ENCODE results near the gene NFYC. TPM values are rescaled to one million over a fixed set of nuclear protein-coding genes. Genes with fewer than 3 reads are reported as not detected.

NFYC gene
- total and polyA plus RNA-seq, 11 donors, result 45.2 to 82.8 (median 66.1) TPM

GRCh38 chr1:40673452-40673851, 18.1 kb upstream of the NFYC start:
- WGBS, 4 donors, result 79 to 87% (median 84%) methylated on average over 4 of the region's 4 CpGs
- intact Hi-C loops (cut with DNase I), result no loop called here

DNA sequence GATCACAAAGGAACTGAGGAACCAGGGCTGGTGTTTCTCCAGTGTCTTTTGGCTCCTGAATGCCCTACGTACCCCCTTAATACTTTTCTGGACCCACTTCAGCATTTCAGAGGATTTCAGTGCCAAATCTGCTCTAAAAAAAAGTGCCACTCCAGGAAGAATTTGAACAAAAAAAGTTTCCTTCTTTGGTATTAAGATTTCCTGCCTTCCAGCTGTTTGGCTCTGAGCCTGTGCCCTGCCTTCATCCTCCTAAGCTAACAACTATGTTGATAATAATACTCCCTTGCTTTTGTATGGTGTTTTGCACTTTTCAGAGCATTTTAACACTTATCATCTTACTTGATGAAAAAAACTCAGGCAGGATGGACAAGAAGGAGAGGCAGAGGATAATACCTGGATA, 15.0 kb upstream of the NFYC start:
- ATAC-seq, result no peak
- H3K4me3 ChIP-seq, result no peak overlapping the region
- TF ChIP-seq, protein P1, sequence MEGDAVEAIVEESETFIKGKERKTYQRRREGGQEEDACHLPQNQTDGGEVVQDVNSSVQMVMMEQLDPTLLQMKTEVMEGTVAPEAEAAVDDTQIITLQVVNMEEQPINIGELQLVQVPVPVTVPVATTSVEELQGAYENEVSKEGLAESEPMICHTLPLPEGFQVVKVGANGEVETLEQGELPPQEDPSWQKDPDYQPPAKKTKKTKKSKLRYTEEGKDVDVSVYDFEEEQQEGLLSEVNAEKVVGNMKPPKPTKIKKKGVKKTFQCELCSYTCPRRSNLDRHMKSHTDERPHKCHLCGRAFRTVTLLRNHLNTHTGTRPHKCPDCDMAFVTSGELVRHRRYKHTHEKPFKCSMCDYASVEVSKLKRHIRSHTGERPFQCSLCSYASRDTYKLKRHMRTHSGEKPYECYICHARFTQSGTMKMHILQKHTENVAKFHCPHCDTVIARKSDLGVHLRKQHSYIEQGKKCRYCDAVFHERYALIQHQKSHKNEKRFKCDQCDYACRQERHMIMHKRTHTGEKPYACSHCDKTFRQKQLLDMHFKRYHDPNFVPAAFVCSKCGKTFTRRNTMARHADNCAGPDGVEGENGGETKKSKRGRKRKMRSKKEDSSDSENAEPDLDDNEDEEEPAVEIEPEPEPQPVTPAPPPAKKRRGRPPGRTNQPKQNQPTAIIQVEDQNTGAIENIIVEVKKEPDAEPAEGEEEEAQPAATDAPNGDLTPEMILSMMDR (IDR thresholded peaks at IDR 0.05), result no peak
- TF ChIP-seq POLR2A (IDR thresholded peaks at IDR 0.05), result no peak
- no peaks in the 10 kb centered on the region for H3K27me3 ChIP-seq
- DNase-seq, result no peak
- intact Hi-C loops (cut with DNase I), result no loop called here
- no peak overlapping the region for H3K27ac ChIP-seq
- 43 to 71% (median 55%) methylated on average over 1 of the region's 1 CpG for WGBS, 4 donors
- no peaks in the 10 kb centered on the region for H3K36me3 ChIP-seq
- peaks cover 0 to 9% (median 0%) of the 10 kb centered on the region in 12 donors for H3K4me1 ChIP-seq
- H3K9me3 ChIP-seq, result no peaks in the 10 kb centered on the region

More at GRCh38 chr1:40673452-40673851, 18.1 kb upstream of the NFYC start:
- H3K36me3 ChIP-seq, result no peaks in the 10 kb centered on the region
- H3K4me1 ChIP-seq, result peaks cover 0 to 17% (median 6%) of the 10 kb centered on the region in 12 donors
- H3K27me3 ChIP-seq, result no peaks in the 10 kb centered on the region
- no peaks in the 10 kb centered on the region for H3K9me3 ChIP-seq
- DNase-seq (no peak), ATAC-seq (no peak)
- no peak overlapping the region for H3K27ac ChIP-seq
- H3K4me3 ChIP-seq, result no peak overlapping the region
- TF ChIP-seq, protein P1 (IDR thresholded peaks at IDR 0.05), result no peak
- TF ChIP-seq POLR2A (IDR thresholded peaks at IDR 0.05), result no peak

- Histone ChIP-seq H3K36me3 (no peaks in the 10 kb centered on the region), H3K4me3 (no peak overlapping the region), H3K4me1 (peaks cover 0 to 9% (median 0%) of the 10 kb centered on the region in 12 donors), H3K27me3 (no peaks in the 10 kb centered on the region), H3K27ac (no peak overlapping the region), H3K9me3 (no peaks in the 10 kb centered on the region)
- intact Hi-C loops (cut with DNase I), result no loop called here
- WGBS, 4 donors, result 83 to 85% (median 84%) methylated on average over 2 of the region's 2 CpGs
- ATAC-seq (no peak), DNase-seq (no peak)
- no peak for TF ChIP-seq POLR2A (IDR thresholded peaks at IDR 0.05)
- TF ChIP-seq, protein P1 (IDR thresholded peaks at IDR 0.05), result no peak
Observed at GRCh38 chr1:40679165-40679953, 12.1 kb upstream of the NFYC start.

DNA sequence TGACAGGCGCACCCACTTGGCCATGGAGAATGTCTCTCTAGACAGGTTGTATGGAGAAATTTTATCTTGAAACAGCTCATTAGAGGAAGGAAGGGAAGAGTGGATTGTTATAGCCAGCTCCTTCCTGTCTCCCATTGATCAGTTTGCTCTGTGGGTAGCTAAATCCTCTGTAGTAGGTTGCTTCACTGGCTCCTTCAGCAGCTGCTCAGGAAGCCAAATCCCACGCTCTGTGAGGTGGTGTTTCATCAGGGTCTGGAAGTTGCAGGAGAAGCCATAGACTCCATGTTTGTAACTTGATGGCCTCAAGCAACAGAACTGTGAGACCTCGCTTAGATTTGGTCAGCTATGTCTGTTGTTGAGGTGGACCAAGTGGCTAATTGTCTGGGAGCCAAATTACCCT, 6.8 kb upstream of the NFYC start:
- WGBS, 4 donors, result 85 to 96% (median 92%) methylated on average over 3 of the region's 3 CpGs
- DNase-seq, result no peak
- Histone ChIP-seq H3K27me3 (no peaks in the 10 kb centered on the region), H3K4me1 (peaks cover 0 to under 1% (median 0%) of the 10 kb centered on the region in 12 donors), H3K36me3 (peaks cover 0 to 16% (median 4%) of the 10 kb centered on the region in 9 donors), H3K9me3 (no peaks in the 10 kb centered on the region), H3K4me3 (no peak overlapping the region), H3K27ac (no peak overlapping the region)
- no peak for ATAC-seq
- intact Hi-C loops (cut with DNase I), result loop anchor here in 1 of 10 donors (10.0 kb wide), 1 partner anchor 160 kb away; no protein-coding TSS in a partner anchor
- TF ChIP-seq POLR2A (IDR thresholded peaks at IDR 0.05), result no peak
- TF ChIP-seq, protein P1 (IDR thresholded peaks at IDR 0.05), result no peak

Data from heart left ventricle (tissue), 16 donors.